Trophoblast cell (in vitro differentiated cells and primary cell): ENCODE data around the gene SLC38A1.

Source experiments
- DNase-seq, 2 donors: peaks; one replicate each; pipeline ENCODE4 v3.0.0-alpha.2; 2016
- H2AFZ ChIP-seq: 2 replicates; pipeline ENCODE4 v1.6.1; 2013; ENCODE audit warnings: low read length, moderate library complexity, mild to moderate bottlenecking; ENCODE audit not compliant: insufficient read depth, poor library complexity
- H2AK5ac ChIP-seq: 2 replicates; pipeline ENCODE4 v1.6.1; 2013; ENCODE audit warnings: mild to moderate bottlenecking, low read length
- H2BK120ac ChIP-seq: 2 replicates; pipeline ENCODE4 v1.6.1; 2013; ENCODE audit warnings: low read length, mild to moderate bottlenecking, moderate library complexity; ENCODE audit not compliant: insufficient read depth, poor library complexity
- H2BK12ac ChIP-seq: 2 replicates; pipeline ENCODE4 v1.6.1; 2013; ENCODE audit warnings: mild to moderate bottlenecking, low read length, moderate library complexity
- H2BK5ac ChIP-seq: 2 replicates; pipeline ENCODE4 v1.6.1; 2013; ENCODE audit warnings: low read length, low read depth, moderate library complexity, mild to moderate bottlenecking; ENCODE audit not compliant: poor library complexity
- H3K14ac ChIP-seq: 2 replicates; pipeline ENCODE4 v1.6.1; 2013; ENCODE audit warnings: mild to moderate bottlenecking, low read length
- H3K18ac ChIP-seq: 2 replicates; pipeline ENCODE4 v1.6.1; 2013; ENCODE audit warnings: mild to moderate bottlenecking, low read length
- H3K23ac ChIP-seq: 2 replicates; pipeline ENCODE4 v1.6.1; 2013; ENCODE audit warnings: low read length
- H3K27ac ChIP-seq: 2 replicates; pipeline ENCODE4 v1.5.1; 2013; ENCODE audit warnings: low read depth, mild to moderate bottlenecking, inconsistent platforms, low read length, moderate library complexity
- H3K27me3 ChIP-seq: 2 replicates; pipeline ENCODE4 v1.6.1; 2013; ENCODE audit warnings: inconsistent platforms, mild to moderate bottlenecking, low read length, moderate library complexity; ENCODE audit not compliant: insufficient read depth
- H3K36me3 ChIP-seq, 2 experiments: 1 replicate in 1 of 2; 2 replicates in 1 of 2; pipeline ENCODE4 v1.6.1; 2013; ENCODE audit warnings: low read length in 2 of 2, mild to moderate bottlenecking in 2 of 2, moderate library complexity in 1 of 2; ENCODE audit not compliant: insufficient read depth in 2 of 2, control insufficient read depth in 1 of 2
- H3K4ac ChIP-seq: 2 replicates; pipeline ENCODE4 v1.6.1; 2013; ENCODE audit warnings: low read depth, mild to moderate bottlenecking, low read length, moderate library complexity
- H3K4me1 ChIP-seq, 2 experiments: 1 replicate in 1 of 2; 2 replicates in 1 of 2; pipeline ENCODE4 v1.6.1; 2013; ENCODE audit warnings: low read length in 2 of 2, mild to moderate bottlenecking in 2 of 2, moderate library complexity in 1 of 2; ENCODE audit not compliant: insufficient read depth in 2 of 2, control insufficient read depth in 1 of 2
- H3K4me2 ChIP-seq: 2 replicates; pipeline ENCODE4 v1.6.1; 2013; ENCODE audit warnings: inconsistent platforms, mild to moderate bottlenecking, low read length, moderate library complexity
- H3K4me3 ChIP-seq: 2 replicates; pipeline ENCODE4 v1.5.1; 2013; ENCODE audit warnings: mild to moderate bottlenecking, low read depth, low read length, inconsistent platforms
- H3K79me1 ChIP-seq: one replicate; pipeline ENCODE4 v1.6.1; 2013; ENCODE audit warnings: low read length
- H3K79me2 ChIP-seq: 2 replicates; pipeline ENCODE4 v1.6.1; 2013; ENCODE audit warnings: low read length, mild to moderate bottlenecking; ENCODE audit not compliant: control insufficient read depth, insufficient read depth, poor library complexity
- H3K9ac ChIP-seq: 2 replicates; pipeline ENCODE4 v1.6.1; 2013; ENCODE audit warnings: mild to moderate bottlenecking, low read length
- H3K9me3 ChIP-seq: 2 replicates; pipeline ENCODE4 v1.6.1; 2013; ENCODE audit warnings: low read depth, mild to moderate bottlenecking, control low read depth, inconsistent platforms, low read length; ENCODE audit not compliant: insufficient read depth
- H4K12ac ChIP-seq: 2 replicates; pipeline ENCODE4 v1.6.1; 2013; ENCODE audit warnings: low read depth, mild to moderate bottlenecking, low read length, moderate library complexity
- H4K8ac ChIP-seq: 2 replicates; pipeline ENCODE4 v1.6.1; 2013; ENCODE audit warnings: low read depth, mild to moderate bottlenecking, low read length, moderate library complexity
- H4K91ac ChIP-seq: one replicate; pipeline ENCODE4 v1.6.1; 2013; ENCODE audit warnings: low read depth, mild to moderate bottlenecking, low read length, moderate library complexity
- WGBS: extraction: QIAGEN DNeasy Blood & Tissue Kit; methylation state at CpG from one replicate; pipeline ENCODE4 v1.1.7; 2013; ENCODE audit warnings: missing lambda C conversion rate; ENCODE audit not compliant: insufficient read length, insufficient coverage; ENCODE audit errors: extremely low coverage; 5-methylcytosine and 5-hydroxymethylcytosine counted together

Gene SLC38A1

DNA sequence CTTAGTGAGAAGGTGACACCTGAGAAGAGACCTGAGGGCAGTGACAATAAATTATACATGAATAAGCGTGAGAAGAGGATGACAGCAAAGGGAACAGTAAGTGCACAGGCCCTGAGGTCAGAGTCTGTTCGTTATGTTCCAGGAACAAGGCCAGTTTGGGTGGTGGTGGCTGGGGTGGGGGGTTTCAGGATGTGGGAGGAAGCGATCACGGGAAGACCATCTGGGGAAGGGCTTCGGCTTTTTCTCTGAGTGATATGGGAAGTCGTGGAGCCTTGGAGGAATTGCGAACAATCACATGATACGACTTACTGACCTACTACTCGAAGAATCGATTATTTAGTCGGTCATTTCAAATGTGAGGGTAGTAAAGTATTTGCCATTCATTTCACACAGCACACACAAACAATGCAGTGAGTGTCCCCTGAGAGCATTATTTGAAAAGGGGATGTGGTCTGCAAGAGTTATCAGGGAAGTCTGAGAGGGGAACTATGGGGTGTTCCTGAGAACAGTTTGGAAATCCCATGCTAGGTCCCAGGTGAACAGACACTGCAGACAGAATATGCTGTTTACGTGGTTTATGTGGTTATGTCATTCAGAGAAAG is 94.7 kb downstream of the SLC38A1 start:
- Histone ChIP-seq H3K4ac (no peak overlapping the region), H3K4me3 (no peak overlapping the region), H4K12ac (no peak overlapping the region), H3K23ac (no peak overlapping the region), H2AFZ (no peak overlapping the region), H2BK120ac (no peak overlapping the region), H4K8ac (no peak overlapping the region), H3K27me3 (no peaks in the 10 kb centered on the region), H2BK5ac (no peak overlapping the region), H3K36me3 (peaks cover 0 to 2% of the 10 kb centered on the region in 2 experiments), H3K14ac (no peak overlapping the region), H4K91ac (peak overlapping the region; percentile 54), H3K79me1 (peaks cover 4% of the 10 kb centered on the region), H3K18ac (no peak overlapping the region), H2AK5ac (no peak overlapping the region), H3K9ac (no peak overlapping the region), H3K9me3 (no peaks in the 10 kb centered on the region), H3K79me2 (no peaks in the 10 kb centered on the region), H3K27ac (no peak overlapping the region), H3K4me2 (no peak overlapping the region), H3K4me1 (peaks cover 2 to 3% of the 10 kb centered on the region in 2 experiments), H2BK12ac (no peak overlapping the region)
- WGBS = no CpG with 5 or more reads among the region's 12 CpGs
- no peak for DNase-seq

- Histone ChIP-seq H3K4ac (no peak overlapping the region), H2AFZ (no peak overlapping the region), H3K36me3 (no peaks in the 10 kb centered on the region), H3K27ac (no peak overlapping the region), H3K4me1 (peaks cover 4 to 11% of the 10 kb centered on the region in 2 experiments), H4K12ac (no peak overlapping the region), H2BK12ac (no peak overlapping the region), H3K9me3 (no peaks in the 10 kb centered on the region), H3K4me2 (no peak overlapping the region), H2BK5ac (no peak overlapping the region), H3K79me1 (peaks cover 9% of the 10 kb centered on the region), H4K8ac (no peak overlapping the region), H3K9ac (no peak overlapping the region), H3K18ac (no peak overlapping the region), H4K91ac (no peak overlapping the region), H2BK120ac (no peak overlapping the region), H3K79me2 (no peaks in the 10 kb centered on the region), H2AK5ac (no peak overlapping the region), H3K23ac (no peak overlapping the region), H3K4me3 (no peak overlapping the region), H3K27me3 (no peaks in the 10 kb centered on the region), H3K14ac (no peak overlapping the region)
- DNase-seq = peak in 1 of 2 donors; percentile 67
These were observed 100.4 kb downstream of the SLC38A1 start for GRCh38 chr12:46168426-46168825.

DNA sequence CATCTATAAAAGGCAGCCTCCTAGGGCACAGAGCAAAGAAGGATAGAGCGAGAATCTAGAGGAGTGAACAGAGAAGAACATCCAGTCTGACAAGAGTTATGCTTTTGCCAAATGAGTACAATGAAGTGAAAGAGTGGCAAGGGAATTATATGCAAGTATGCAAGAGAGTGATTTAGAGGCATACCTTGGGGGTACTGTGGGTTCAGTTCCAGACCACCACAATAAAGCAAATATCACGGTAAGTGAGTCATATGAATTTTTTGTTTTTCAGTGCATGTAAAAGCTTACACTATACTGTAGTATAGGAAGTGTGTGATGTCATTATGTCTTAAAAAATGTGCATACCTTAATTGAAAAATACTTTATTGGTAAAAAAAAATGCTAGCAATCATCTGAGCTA is 101.4 kb downstream of the SLC38A1 start:
- no peak for DNase-seq
- no CpG with 5 or more reads among the region's 2 CpGs for WGBS
- H2AFZ ChIP-seq = no peak overlapping the region
- no peaks in the 10 kb centered on the region for H3K9me3 ChIP-seq
- no peak overlapping the region for H3K4ac ChIP-seq
- H3K36me3 ChIP-seq = no peaks in the 10 kb centered on the region
- no peak overlapping the region for H3K14ac ChIP-seq
- no peaks in the 10 kb centered on the region for H3K27me3 ChIP-seq
- H2BK5ac ChIP-seq = no peak overlapping the region
- peak overlapping the region; percentile 63 for H2BK12ac ChIP-seq
- H3K23ac ChIP-seq = no peak overlapping the region
- no peak overlapping the region for H4K12ac ChIP-seq
- no peak overlapping the region for H4K8ac ChIP-seq
- peaks cover 4 to 12% of the 10 kb centered on the region in 2 experiments for H3K4me1 ChIP-seq
- H3K27ac ChIP-seq = peak overlapping the region; percentile 15
- H4K91ac ChIP-seq = peak overlapping the region; percentile 30
- H3K79me2 ChIP-seq = no peaks in the 10 kb centered on the region
- H3K4me3 ChIP-seq = no peak overlapping the region
- H3K4me2 ChIP-seq = no peak overlapping the region
- H3K18ac ChIP-seq = no peak overlapping the region
- H2BK120ac ChIP-seq = no peak overlapping the region
- H3K9ac ChIP-seq = no peak overlapping the region
- H2AK5ac ChIP-seq = no peak overlapping the region
- H3K79me1 ChIP-seq = peaks cover 11% of the 10 kb centered on the region

- no CpG with 5 or more reads among the region's 5 CpGs for WGBS
- Histone ChIP-seq H3K18ac (peak overlapping the region; percentile 89), H3K79me2 (peaks cover 5% of the 10 kb centered on the region), H2BK12ac (peak overlapping the region; percentile 96), H4K8ac (peak overlapping the region; percentile 65), H3K23ac (no peak overlapping the region), H3K4me1 (peaks cover 10 to 20% of the 10 kb centered on the region in 2 experiments), H3K36me3 (no peaks in the 10 kb centered on the region), H2BK5ac (peak overlapping the region; percentile 90), H3K9me3 (no peaks in the 10 kb centered on the region), H3K9ac (no peak overlapping the region), H3K79me1 (peaks cover 22% of the 10 kb centered on the region), H3K4me3 (no peak overlapping the region), H2AK5ac (peak overlapping the region; percentile 65), H4K91ac (peak overlapping the region; percentile 88), H2BK120ac (peak overlapping the region; percentile 77), H3K4ac (peak overlapping the region; percentile 33), H3K27ac (peak overlapping the region; percentile 92), H3K14ac (peak overlapping the region; percentile 74), H3K4me2 (no peak overlapping the region), H3K27me3 (no peaks in the 10 kb centered on the region), H2AFZ (no peak overlapping the region), H4K12ac (no peak overlapping the region)
- peak; percentile 58 to 78 for DNase-seq
These were observed 103.7 kb downstream of the SLC38A1 start for GRCh38 chr12:46165191-46165590.
